NCI-H2081 (cell line): ENCODE results near the gene COQ7.
A peak's percentile ranks its signal among the peaks of the same experiment; 100 is the strongest.

Source experiments
- DNase-seq, 2 experiments: peaks; one replicate each; lab custom pipeline; 2025; lab: John Stamatoyannopoulos, UW

Gene COQ7

GRCh38 chr16:19086322-19087199 lies 19.1 kb downstream of the COQ7 start:
- DNase-seq = peak; percentile 73 to 78

GRCh38 chr16:19088341-19088916 lies 21.0 kb downstream of the COQ7 start:
- no peak for DNase-seq

- DNase-seq = no peak
Measured at GRCh38 chr16:19089410-19089955, 22.1 kb downstream of the COQ7 start.

GRCh38 chr16:19090916-19091315 lies 23.5 kb downstream of the COQ7 start:
- no peak for DNase-seq

GRCh38 chr16:19092653-19093410 lies 25.4 kb downstream of the COQ7 start:
- no peak for DNase-seq

GRCh38 chr16:19093631-19094541 lies 26.5 kb downstream of the COQ7 start:
- DNase-seq = no peak

GRCh38 chr16:19094542-19095365 lies 27.3 kb downstream of the COQ7 start:
- DNase-seq = no peak

- DNase-seq = no peak
Measured at GRCh38 chr16:19095654-19096053, 28.2 kb downstream of the COQ7 start.

GRCh38 chr16:19098173-19098572 lies 30.8 kb downstream of the COQ7 start:
- DNase-seq = no peak

GRCh38 chr16:19102187-19102872 lies 34.9 kb downstream of the COQ7 start:
- no peak for DNase-seq

GRCh38 chr16:19104607-19105006 lies 37.2 kb downstream of the COQ7 start:
- DNase-seq = no peak

GRCh38 chr16:19105131-19105530 lies 37.7 kb downstream of the COQ7 start:
- DNase-seq = no peak

- no peak for DNase-seq
Measured at GRCh38 chr16:19105891-19106624, 38.6 kb downstream of the COQ7 start.

- no peak for DNase-seq
Measured at GRCh38 chr16:19106625-19107020, 39.2 kb downstream of the COQ7 start.

GRCh38 chr16:19108409-19109287 lies 41.2 kb downstream of the COQ7 start:
- no peak for DNase-seq

- DNase-seq = no peak
Measured at GRCh38 chr16:19109288-19109664, 41.9 kb downstream of the COQ7 start.

GRCh38 chr16:19110537-19111360 lies 43.3 kb downstream of the COQ7 start:
- DNase-seq = no peak

GRCh38 chr16:19112099-19112407 lies 44.6 kb downstream of the COQ7 start:
- DNase-seq = no peak
